HG03469 (cell line): ENCODE results near the gene PGAP6.
"Not testable (repeated sequence)": the region's sequence is repeated elsewhere in the genome, so short reads cannot be mapped to it uniquely, and the experiment has no call there.

Source experiments
- ATAC-seq: cut with Tn5 transposase; IDR thresholded peaks from one replicate; pipeline ENCODE4 v1.9.1; 2021; ENCODE audit warnings: mild to moderate bottlenecking, moderate library complexity, moderate number of reproducible peaks; ENCODE audit not compliant: unreplicated experiment

PGAP6 gene

GRCh38 chr16:401468-402348 is 19.9 kb upstream of the PGAP6 start, which contains the start of gene DECR2:
Gene DECR2, plus strand, starts transcription at chr16:401885. Its CDS starts 79 bp downstream, at chr16:401964.
- no peak for ATAC-seq

- ATAC-seq, result no peak
These were observed 18.3 kb upstream of the PGAP6 start for GRCh38 chr16:400061-400591.

- no peak for ATAC-seq
These were observed 17.7 kb upstream of the PGAP6 start for GRCh38 chr16:399340-400019.

GRCh38 chr16:398561-399339 is 17.0 kb upstream of the PGAP6 start:
- no peak for ATAC-seq

- no peak for ATAC-seq
These were observed 16.1 kb upstream of the PGAP6 start for GRCh38 chr16:397736-398332.

- ATAC-seq, result no peak
These were observed 15.4 kb upstream of the PGAP6 start, which contains the start of gene NME4 for GRCh38 chr16:397135-397661. Gene NME4, plus strand, starts transcription at chr16:397199. Its CDS starts 24 bp downstream, at chr16:397223.

- ATAC-seq, result no peak
These were observed 14.8 kb upstream of the PGAP6 start for GRCh38 chr16:396605-397004.

- no peak for ATAC-seq
These were observed 14.4 kb upstream of the PGAP6 start for GRCh38 chr16:396199-396598.

- ATAC-seq, result no peak
These were observed 10.8 kb upstream of the PGAP6 start for GRCh38 chr16:392450-393030.

- ATAC-seq, result no peak
These were observed 10.1 kb upstream of the PGAP6 start for GRCh38 chr16:391885-392335.

GRCh38 chr16:389352-389751 is 7.6 kb upstream of the PGAP6 start:
- no peak for ATAC-seq

GRCh38 chr16:387761-388666 is 6.2 kb upstream of the PGAP6 start:
- ATAC-seq, result not testable (repeated sequence)

- ATAC-seq, result no peak
These were observed 4.9 kb upstream of the PGAP6 start for GRCh38 chr16:386641-387156.

- no peak for ATAC-seq
These were observed 1.7 kb upstream of the PGAP6 start for GRCh38 chr16:383326-384051.

- ATAC-seq, result no peak
These were observed 578 bp downstream of the PGAP6 start for GRCh38 chr16:381012-381788.

- ATAC-seq, result no peak
These were observed 1.1 kb downstream of the PGAP6 start for GRCh38 chr16:380762-381011.

- no peak for ATAC-seq
These were observed 1.6 kb downstream of the PGAP6 start for GRCh38 chr16:379961-380761.
